GM06990 (cell line): ENCODE data around the gene FNIP2.

ENCODE experiments used
- DNase-seq: peaks from one replicate; pipeline ENCODE4 v3.0.0-alpha.2; 2011; ENCODE audit not compliant: insufficient read length; ENCODE audit errors: extremely low read depth
- H3K27me3 ChIP-seq: replicated peaks from 2 replicates; pipeline ENCODE4 v1.6.0; 2011; ENCODE audit warnings: low read length; ENCODE audit not compliant: control insufficient read depth, insufficient read depth
- H3K36me3 ChIP-seq: 2 replicates; pipeline ENCODE4 v1.5.1; 2011; ENCODE audit warnings: low read length; ENCODE audit not compliant: control insufficient read depth, insufficient read depth
- H3K4me3 ChIP-seq: replicated peaks from 2 replicates; pipeline ENCODE4 v1.5.1; 2011; ENCODE audit warnings: low read depth, mild to moderate bottlenecking, control low read depth, low read length
- CTCF ChIP-seq: IDR thresholded peaks from 2 replicates; pipeline ENCODE4 v1.5.1; 2011; ENCODE audit warnings: low read length, control low read depth, mild to moderate bottlenecking, inconsistent platforms; ENCODE audit not compliant: insufficient read depth, poor library complexity, severe bottlenecking

Gene FNIP2

GRCh38 chr4:158823461-158823873 lies 54.6 kb downstream of the FNIP2 start:
- Histone ChIP-seq H3K4me3 (no peak overlapping the region), H3K36me3 (no peaks in the 10 kb centered on the region), H3K27me3 (no peaks in the 10 kb centered on the region)
- TF ChIP-seq CTCF = no peak
- DNase-seq = no peak

- H3K4me3 ChIP-seq = no peak overlapping the region
- no peak for DNase-seq
- TF ChIP-seq CTCF = no peak
- H3K36me3 ChIP-seq = no peaks in the 10 kb centered on the region
- H3K27me3 ChIP-seq = no peaks in the 10 kb centered on the region
Measured at GRCh38 chr4:158824425-158825274, 55.8 kb downstream of the FNIP2 start.

- Histone ChIP-seq H3K27me3 (no peaks in the 10 kb centered on the region), H3K36me3 (no peaks in the 10 kb centered on the region), H3K4me3 (no peak overlapping the region)
- no peak for TF ChIP-seq CTCF
- no peak for DNase-seq
Measured at GRCh38 chr4:158825433-158826036, 56.7 kb downstream of the FNIP2 start.

GRCh38 chr4:158826057-158826456 lies 57.2 kb downstream of the FNIP2 start:
- no peak overlapping the region for H3K4me3 ChIP-seq
- no peaks in the 10 kb centered on the region for H3K27me3 ChIP-seq
- no peaks in the 10 kb centered on the region for H3K36me3 ChIP-seq
- DNase-seq = no peak
- no peak for TF ChIP-seq CTCF

- no peaks in the 10 kb centered on the region for H3K36me3 ChIP-seq
- H3K4me3 ChIP-seq = no peak overlapping the region
- no peaks in the 10 kb centered on the region for H3K27me3 ChIP-seq
- no peak for DNase-seq
- TF ChIP-seq CTCF = no peak
Measured at GRCh38 chr4:158826882-158827281, 58.1 kb downstream of the FNIP2 start.
